Neural cell (in vitro differentiated cells): ENCODE data around the gene ZDHHC4.

Experiments
- EZH2 ChIP-seq: fragments of 200-600, 300-800 bp; shearing (Covaris generic), sonication (generic); IDR thresholded peaks from 2 replicates; pipeline ENCODE4 v1.6.1; 2014; ENCODE audit warnings: antibody characterized with exemption, low read length, borderline replicate concordance, mild to moderate bottlenecking; ENCODE audit not compliant: insufficient read depth, poor library complexity, severe bottlenecking
- MXI1 ChIP-seq: fragments of 450-650 bp; conservative IDR thresholded peaks from 2 replicates; pipeline ENCODE4 v1.6.1; 2014; ENCODE audit warnings: antibody characterized with exemption, mild to moderate bottlenecking; ENCODE audit not compliant: poor library complexity, severe bottlenecking
- POLR2AphosphoS5 ChIP-seq: IDR thresholded peaks from 2 replicates; pipeline ENCODE4 v1.6.1; 2012
- RAD21 ChIP-seq: fragments of 450-650 bp; conservative IDR thresholded peaks from 2 replicates; pipeline ENCODE4 v1.6.1; 2014; ENCODE audit warnings: antibody characterized with exemption, mild to moderate bottlenecking, moderate library complexity
- TAF1 ChIP-seq: IDR thresholded peaks from 2 replicates; pipeline ENCODE4 v1.6.1; 2012; ENCODE audit warnings: low read depth
- TF ChIP-seq, protein P1 (sequence below): IDR thresholded peaks from 2 replicates; pipeline ENCODE4 v1.6.1; 2012; ENCODE audit warnings: borderline replicate concordance
- TF ChIP-seq, protein P2 (sequence below): fragments of 450-650 bp; IDR thresholded peaks from 2 replicates; pipeline ENCODE4 v1.5.1; 2014; ENCODE audit warnings: antibody characterized with exemption, mild to moderate bottlenecking, moderate library complexity; ENCODE audit not compliant: poor library complexity, severe bottlenecking

DNA sequence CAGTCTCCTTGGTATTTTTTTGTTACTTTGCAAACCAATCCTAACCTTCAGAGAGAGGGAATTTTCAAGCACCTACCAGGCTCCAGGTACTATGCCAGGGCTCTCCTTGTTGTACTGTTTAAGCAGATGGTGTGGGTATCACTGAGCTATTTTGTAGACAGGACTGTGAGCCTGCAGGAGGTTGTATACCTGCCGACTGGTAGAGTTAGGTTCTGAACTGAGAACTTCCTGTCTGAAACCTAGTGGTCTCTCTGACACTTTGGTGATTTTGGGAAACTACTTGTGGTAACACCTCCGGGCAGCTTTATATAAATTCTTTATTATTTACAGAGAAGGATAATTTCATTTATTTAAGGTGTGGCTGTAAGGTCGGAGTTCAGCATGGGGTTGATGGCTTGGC, 42.7 kb downstream of the ZDHHC4 start:
- TF ChIP-seq, protein P1, sequence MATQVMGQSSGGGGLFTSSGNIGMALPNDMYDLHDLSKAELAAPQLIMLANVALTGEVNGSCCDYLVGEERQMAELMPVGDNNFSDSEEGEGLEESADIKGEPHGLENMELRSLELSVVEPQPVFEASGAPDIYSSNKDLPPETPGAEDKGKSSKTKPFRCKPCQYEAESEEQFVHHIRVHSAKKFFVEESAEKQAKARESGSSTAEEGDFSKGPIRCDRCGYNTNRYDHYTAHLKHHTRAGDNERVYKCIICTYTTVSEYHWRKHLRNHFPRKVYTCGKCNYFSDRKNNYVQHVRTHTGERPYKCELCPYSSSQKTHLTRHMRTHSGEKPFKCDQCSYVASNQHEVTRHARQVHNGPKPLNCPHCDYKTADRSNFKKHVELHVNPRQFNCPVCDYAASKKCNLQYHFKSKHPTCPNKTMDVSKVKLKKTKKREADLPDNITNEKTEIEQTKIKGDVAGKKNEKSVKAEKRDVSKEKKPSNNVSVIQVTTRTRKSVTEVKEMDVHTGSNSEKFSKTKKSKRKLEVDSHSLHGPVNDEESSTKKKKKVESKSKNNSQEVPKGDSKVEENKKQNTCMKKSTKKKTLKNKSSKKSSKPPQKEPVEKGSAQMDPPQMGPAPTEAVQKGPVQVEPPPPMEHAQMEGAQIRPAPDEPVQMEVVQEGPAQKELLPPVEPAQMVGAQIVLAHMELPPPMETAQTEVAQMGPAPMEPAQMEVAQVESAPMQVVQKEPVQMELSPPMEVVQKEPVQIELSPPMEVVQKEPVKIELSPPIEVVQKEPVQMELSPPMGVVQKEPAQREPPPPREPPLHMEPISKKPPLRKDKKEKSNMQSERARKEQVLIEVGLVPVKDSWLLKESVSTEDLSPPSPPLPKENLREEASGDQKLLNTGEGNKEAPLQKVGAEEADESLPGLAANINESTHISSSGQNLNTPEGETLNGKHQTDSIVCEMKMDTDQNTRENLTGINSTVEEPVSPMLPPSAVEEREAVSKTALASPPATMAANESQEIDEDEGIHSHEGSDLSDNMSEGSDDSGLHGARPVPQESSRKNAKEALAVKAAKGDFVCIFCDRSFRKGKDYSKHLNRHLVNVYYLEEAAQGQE = no peak
- TF ChIP-seq, protein P2, sequence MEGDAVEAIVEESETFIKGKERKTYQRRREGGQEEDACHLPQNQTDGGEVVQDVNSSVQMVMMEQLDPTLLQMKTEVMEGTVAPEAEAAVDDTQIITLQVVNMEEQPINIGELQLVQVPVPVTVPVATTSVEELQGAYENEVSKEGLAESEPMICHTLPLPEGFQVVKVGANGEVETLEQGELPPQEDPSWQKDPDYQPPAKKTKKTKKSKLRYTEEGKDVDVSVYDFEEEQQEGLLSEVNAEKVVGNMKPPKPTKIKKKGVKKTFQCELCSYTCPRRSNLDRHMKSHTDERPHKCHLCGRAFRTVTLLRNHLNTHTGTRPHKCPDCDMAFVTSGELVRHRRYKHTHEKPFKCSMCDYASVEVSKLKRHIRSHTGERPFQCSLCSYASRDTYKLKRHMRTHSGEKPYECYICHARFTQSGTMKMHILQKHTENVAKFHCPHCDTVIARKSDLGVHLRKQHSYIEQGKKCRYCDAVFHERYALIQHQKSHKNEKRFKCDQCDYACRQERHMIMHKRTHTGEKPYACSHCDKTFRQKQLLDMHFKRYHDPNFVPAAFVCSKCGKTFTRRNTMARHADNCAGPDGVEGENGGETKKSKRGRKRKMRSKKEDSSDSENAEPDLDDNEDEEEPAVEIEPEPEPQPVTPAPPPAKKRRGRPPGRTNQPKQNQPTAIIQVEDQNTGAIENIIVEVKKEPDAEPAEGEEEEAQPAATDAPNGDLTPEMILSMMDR = no peak
- TF ChIP-seq MXI1 (no peak), EZH2 (no peak), TAF1 (no peak), RAD21 (no peak), POLR2AphosphoS5 (no peak)
